HCT116 (cell line): ENCODE results near the gene SLC29A1. TPM values are rescaled to one million over a fixed set of nuclear protein-coding genes. Genes with fewer than 3 reads are reported as not detected.

Experiments used
- EGR1 ChIP-seq: IDR thresholded peaks from 2 replicates; pipeline ENCODE4 v1.6.1; 2012; ENCODE audit warnings: low read depth
- ELF1 ChIP-seq: IDR thresholded peaks from 2 replicates; pipeline ENCODE4 v1.6.1; 2012; ENCODE audit warnings: low read depth, borderline replicate concordance
- EZH2 ChIP-seq: fragments of 200-600 bp; sonication (generic); IDR thresholded peaks from 2 replicates; pipeline ENCODE4 v1.6.1; 2017; ENCODE audit warnings: antibody characterized with exemption, mixed run types
- POLR2A ChIP-seq: IDR thresholded peaks from 2 replicates; pipeline ENCODE4 v1.7.0; 2011; ENCODE audit warnings: borderline replicate concordance; ENCODE audit not compliant: insufficient read depth, insufficient read length; ENCODE audit errors: extremely low read depth
- POLR2AphosphoS5 ChIP-seq: IDR thresholded peaks from 2 replicates; pipeline ENCODE4 v1.6.1; 2011; ENCODE audit warnings: mild to moderate bottlenecking, low read depth, low read length, moderate library complexity
- TCF7L2 ChIP-seq: IDR thresholded peaks from 2 replicates; pipeline ENCODE4 v1.7.0; 2011; ENCODE audit warnings: borderline replicate concordance, inconsistent platforms; ENCODE audit not compliant: insufficient read depth, insufficient read length; ENCODE audit errors: extremely low read depth
- ZFX ChIP-seq: fragments of 450-650 bp; IDR thresholded peaks from 2 replicates; pipeline ENCODE4 v1.6.1; 2017
- total RNA-seq: library from RNA; stranded (reverse); gene quantifications from one replicate; pipeline ENCODE4 v1.2.1, GENCODE V29; 2021; ENCODE audit not compliant: unreplicated experiment
- TF ChIP-seq, protein P1 (sequence below): IDR thresholded peaks from 2 replicates; pipeline ENCODE4 v1.6.1; 2012; ENCODE audit warnings: low read depth
- TF ChIP-seq, protein P2 (sequence below): IDR thresholded peaks from 2 replicates; pipeline ENCODE4 v1.6.1; 2012

The SLC29A1 gene
- total RNA-seq, 1 experiment from 2014 or later: 67.6 TPM

DNA sequence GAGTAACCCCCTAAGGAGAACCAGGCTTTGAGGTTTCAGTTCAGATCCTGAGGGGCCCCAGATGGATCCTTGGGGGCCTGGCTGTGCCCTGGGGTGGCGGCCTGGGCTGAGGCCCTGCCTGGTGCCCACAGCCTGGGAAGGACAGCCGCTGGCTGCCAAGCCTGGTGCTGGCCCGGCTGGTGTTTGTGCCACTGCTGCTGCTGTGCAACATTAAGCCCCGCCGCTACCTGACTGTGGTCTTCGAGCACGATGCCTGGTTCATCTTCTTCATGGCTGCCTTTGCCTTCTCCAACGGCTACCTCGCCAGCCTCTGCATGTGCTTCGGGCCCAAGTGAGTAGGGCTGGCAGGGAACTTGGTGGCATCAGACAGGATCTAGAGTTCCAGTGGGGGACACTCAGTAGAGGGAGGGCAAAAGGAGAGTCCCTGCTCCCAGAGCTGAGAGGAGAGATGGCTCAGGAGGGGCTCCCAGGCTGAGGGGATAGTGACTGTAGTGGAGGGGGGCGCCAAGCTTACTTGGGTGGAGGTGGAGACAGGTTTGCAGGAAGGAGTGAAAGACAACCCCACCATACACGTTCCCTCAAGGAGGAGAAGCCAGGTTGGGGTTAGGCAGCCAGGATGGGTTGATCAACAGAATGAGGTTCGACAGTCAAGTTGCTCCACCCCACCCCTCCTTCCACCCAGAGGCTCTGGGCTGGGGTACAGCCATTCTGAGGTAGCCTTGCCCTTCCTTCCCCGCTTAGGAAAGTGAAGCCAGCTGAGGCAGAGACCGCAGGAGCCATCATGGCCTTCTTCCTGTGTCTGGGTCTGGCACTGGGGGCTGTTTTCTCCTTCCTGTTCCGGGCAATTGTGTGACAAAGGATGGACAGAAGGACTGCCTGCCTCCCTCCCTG is 9.5 kb downstream of the SLC29A1 start (continued):
- TF ChIP-seq, protein P1, sequence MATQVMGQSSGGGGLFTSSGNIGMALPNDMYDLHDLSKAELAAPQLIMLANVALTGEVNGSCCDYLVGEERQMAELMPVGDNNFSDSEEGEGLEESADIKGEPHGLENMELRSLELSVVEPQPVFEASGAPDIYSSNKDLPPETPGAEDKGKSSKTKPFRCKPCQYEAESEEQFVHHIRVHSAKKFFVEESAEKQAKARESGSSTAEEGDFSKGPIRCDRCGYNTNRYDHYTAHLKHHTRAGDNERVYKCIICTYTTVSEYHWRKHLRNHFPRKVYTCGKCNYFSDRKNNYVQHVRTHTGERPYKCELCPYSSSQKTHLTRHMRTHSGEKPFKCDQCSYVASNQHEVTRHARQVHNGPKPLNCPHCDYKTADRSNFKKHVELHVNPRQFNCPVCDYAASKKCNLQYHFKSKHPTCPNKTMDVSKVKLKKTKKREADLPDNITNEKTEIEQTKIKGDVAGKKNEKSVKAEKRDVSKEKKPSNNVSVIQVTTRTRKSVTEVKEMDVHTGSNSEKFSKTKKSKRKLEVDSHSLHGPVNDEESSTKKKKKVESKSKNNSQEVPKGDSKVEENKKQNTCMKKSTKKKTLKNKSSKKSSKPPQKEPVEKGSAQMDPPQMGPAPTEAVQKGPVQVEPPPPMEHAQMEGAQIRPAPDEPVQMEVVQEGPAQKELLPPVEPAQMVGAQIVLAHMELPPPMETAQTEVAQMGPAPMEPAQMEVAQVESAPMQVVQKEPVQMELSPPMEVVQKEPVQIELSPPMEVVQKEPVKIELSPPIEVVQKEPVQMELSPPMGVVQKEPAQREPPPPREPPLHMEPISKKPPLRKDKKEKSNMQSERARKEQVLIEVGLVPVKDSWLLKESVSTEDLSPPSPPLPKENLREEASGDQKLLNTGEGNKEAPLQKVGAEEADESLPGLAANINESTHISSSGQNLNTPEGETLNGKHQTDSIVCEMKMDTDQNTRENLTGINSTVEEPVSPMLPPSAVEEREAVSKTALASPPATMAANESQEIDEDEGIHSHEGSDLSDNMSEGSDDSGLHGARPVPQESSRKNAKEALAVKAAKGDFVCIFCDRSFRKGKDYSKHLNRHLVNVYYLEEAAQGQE: no peak
- no peak for TF ChIP-seq TCF7L2
- TF ChIP-seq ZFX: no peak
- TF ChIP-seq POLR2AphosphoS5: no peak
- TF ChIP-seq EGR1: no peak
- no peak for TF ChIP-seq POLR2A
- TF ChIP-seq, protein P2, sequence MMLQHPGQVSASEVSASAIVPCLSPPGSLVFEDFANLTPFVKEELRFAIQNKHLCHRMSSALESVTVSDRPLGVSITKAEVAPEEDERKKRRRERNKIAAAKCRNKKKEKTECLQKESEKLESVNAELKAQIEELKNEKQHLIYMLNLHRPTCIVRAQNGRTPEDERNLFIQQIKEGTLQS: no peak
- no peak for TF ChIP-seq EZH2
- TF ChIP-seq ELF1: no peak
